Stimulated activated CD4-positive, alpha-beta T cell treated with anti-CD3 and anti-CD28 coated beads, Interleukin-15, amount 100 ng/mL, for 48 hours (primary cell): ENCODE results near the gene GRSF1.
A peak's percentile ranks its signal among the peaks of the same experiment; 100 is the strongest.
"Not testable (repeated sequence)": the region's sequence is repeated elsewhere in the genome, so short reads cannot be mapped to it uniquely, and the experiment has no call there.

ENCODE experiments used
- DNase-seq, 2 donors: peaks; one replicate each; pipeline ENCODE4 v3.0.0-alpha.2; 2020; ENCODE audit warnings: low read depth in 2 of 2

Gene GRSF1

DNA sequence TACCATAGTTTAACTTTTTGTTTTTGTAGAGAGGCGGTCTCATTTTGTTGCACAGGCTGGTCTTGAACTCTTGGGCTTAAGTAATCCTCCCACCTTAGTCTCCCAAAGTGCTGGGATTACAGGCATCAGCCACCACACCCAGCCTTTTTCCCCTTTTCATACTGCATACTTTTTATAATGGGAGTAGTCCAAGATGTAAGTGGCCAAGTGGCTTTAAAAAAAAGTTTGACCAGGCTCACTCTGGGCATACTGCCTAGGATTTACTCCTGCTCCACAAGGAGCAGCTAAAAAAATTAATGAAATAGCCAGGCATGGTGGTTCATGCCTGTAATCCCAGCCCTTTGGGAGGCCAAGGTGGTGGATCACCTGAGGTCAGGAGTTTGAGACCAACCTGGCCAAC, 6.0 kb downstream of the GRSF1 start:
- DNase-seq, result no peak

DNA sequence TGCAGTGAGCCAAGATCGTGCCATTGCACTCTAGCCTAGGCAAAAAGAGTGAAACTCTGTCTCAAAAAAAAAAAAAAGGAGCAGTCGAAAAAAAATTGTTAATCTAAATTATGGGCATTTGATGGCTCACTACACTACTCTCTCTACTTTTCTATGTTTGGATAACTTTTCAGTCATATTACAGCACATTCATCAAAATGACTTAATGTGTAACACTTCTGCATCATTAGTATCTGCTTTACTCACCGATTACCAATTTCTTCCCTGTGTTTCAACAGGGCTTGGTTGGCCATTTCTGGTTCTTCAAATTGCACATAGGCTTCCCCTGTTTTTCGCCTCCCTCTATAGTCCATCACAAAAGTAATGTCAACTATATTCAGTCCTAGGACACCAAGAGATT, 8.4 kb downstream of the GRSF1 start:
- DNase-seq, result no peak

DNA sequence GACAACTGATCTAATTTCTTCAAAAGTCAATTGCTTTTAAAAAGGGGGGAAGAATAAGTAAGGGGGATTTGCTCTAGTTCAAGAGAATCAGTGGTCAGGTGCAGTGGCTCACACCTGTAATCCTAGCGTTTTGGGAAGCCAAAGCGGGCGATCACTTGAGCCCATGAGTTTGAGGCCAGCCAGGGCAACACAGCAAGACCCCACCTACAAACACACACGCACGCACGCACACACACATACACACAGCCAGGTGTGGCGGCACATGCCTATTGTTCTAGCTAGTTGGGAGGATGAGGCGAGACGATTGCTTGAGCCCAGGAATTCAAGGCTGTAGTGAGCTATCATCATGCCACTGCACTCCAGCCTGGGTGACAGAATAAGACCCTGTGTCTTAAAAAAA, 9.6 kb downstream of the GRSF1 start:
- no peak for DNase-seq

DNA sequence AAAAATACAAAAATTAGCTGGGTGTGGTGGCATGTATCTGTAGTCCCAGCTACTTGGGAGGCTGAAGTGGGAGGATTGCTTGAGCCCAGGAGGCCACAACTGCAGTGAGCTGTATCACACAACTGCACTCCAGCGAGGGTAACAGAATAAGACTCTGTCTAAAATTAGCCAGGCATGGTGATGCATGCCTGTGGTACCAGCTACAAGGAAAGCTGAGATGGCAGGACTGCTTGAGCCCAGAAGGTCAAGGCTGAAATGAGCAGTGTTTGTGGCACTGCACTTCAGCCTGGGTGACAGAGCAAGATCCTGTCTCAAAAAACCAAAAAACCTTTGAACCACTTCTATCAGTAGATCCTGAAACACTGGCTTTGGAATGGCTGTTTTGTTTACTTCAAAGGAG, 10.2 kb downstream of the GRSF1 start:
- no peak for DNase-seq

DNA sequence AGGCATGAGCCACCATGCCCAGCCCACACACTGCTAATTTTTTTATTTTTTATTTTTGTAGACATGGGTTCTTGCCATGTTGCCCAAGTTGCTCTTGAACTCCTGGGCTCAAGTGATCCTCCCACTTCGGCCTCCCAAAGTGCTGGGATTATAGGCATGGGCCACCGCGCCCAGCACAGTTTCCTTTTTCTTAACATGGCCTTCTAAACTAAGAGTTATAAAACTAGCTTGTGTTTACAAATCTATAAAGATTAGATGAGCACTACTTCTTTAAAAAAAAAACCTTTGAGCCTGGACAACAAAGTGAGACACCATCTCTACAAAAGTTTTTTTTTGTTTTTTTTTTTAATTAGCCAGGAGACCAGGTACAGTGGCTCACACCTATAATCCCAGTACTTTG, 10.7 kb downstream of the GRSF1 start:
- no peak for DNase-seq

DNA sequence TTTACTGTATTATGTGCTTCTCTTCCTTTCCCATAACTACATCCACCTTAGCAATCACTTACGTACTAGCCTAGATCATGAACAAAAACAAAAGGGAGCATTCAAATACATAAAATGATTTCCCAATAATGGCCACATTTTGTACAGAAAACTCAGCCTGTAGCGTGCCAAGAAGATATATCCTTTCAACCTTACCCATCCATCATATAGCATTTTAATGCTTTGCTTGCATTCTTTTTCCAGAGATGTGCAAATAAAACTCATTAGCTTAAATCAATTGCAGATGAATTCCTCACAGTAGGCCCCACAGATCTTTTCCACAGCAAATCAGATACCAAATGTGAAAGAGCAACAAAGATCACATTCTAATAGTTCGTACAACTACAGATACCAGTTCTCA, 20.8 kb downstream of the GRSF1 start:
- DNase-seq, result no peak

DNA sequence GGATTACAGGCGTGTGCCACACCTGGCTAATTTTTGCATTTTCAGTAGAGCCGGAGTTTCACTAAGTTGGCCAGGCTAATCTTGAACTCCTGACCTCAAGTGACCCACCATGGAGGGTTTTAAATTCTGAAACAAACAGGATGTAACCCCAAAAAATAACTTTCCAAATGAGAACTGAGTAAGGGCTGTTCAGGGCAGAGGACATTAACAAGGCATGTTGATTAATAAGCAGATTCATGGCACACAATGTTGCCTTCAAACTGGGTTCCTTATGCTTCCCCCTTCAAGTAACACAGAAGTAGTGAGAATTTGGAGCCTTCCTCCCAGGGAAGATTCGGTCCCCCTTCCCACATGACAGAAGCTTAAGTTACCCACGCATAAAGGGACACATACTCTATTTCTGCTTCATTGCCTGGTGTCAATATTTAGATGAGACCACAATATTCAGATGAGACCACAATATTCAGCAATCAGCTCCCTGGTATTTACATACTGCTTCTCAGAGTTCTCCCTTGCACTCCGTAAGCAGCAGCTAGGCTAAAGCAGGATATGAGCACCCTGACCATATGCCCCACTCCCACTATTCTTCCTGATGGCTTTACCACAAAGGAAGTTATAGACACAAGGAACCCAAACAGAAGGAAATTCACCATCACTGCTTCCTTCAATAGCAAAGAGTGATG, 21.4 kb downstream of the GRSF1 start:
- DNase-seq, result no peak

DNA sequence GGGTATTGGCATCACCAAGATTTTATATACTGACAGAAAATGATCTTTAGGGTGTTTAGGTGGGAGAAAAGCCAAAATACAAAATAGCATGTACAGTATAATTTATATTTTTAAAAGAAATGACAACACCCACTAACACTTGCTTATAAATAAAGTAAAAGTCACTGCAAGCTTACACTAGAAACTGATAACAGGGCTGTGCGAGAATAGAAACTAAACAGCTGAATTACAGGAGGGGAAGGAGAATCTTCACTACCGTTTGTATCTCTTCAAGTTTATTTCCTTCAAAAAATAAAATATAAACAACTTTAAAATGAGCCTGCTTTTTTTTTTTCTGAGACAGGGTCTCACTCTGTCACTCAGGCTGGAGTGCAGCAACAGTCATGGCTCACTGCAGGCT, 22.8 kb downstream of the GRSF1 start:
- no peak for DNase-seq

DNA sequence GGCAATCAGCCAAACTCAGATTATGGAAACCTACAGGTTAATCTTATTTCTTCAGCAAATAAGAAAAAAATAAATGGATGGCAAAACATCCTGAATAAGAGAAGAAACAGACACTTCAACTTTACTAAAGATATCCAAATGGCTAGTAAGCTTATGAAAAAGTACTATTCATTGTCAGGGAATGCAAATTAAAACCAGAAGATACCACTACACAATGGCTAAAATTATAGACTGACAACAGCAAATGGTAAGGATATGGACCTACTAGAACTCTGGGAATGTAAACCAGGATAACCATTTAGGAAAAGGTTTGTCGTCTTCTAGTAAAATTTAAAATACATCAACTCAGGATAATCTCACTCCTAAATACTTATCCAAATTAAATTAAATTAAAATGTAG, 24.3 kb downstream of the GRSF1 start:
- no peak for DNase-seq

DNA sequence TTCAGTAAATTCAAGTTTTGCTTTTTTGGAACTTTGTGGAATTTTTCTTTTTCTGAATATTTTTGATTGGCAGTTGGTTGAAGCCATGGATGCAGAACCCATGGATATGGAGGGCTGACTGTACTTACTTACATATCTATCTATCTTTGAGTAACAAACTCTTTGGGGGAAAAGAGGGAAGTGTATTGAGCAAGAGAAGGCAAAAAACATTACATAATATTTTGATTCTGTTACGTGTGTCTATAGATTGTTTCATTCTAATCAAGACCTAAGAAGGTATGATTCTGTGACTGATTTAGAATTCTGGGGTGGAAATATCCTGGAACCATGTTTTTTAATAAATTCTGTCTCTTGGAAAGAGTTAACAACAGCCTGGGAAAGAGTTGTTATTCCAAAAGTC, 31.5 kb downstream of the GRSF1 start:
- no peak for DNase-seq

DNA sequence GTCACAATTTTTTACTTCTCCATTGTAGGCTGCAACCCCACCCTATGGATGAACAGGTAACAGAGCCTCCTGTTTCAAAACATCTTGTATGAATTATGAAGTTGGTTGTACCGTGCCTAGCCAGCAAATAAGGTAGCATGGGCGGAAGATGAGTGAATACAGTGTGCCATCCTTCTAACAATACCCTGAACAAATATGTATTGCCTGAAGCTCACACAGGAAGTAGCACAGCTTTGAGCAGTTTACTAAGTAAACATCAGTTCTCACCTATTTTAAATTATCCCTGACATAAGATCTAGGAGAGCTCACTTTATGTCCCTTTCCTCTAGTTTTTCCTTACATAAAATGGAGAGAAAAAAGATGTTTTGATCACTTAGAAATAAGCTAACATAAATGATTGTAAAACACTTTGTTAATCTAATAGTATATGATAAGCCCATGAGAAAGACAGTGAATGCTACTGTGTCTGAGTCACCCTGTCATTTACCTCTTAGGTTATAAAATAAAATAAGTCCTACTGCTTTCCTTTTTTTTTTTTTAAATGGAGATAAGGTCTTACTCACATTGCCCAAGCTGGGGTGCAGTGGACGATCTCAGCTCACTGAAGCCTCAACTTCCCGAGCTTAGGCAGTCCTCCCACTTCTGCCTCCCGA, 36.6 kb downstream of the GRSF1 start:
- DNase-seq, result no peak

DNA sequence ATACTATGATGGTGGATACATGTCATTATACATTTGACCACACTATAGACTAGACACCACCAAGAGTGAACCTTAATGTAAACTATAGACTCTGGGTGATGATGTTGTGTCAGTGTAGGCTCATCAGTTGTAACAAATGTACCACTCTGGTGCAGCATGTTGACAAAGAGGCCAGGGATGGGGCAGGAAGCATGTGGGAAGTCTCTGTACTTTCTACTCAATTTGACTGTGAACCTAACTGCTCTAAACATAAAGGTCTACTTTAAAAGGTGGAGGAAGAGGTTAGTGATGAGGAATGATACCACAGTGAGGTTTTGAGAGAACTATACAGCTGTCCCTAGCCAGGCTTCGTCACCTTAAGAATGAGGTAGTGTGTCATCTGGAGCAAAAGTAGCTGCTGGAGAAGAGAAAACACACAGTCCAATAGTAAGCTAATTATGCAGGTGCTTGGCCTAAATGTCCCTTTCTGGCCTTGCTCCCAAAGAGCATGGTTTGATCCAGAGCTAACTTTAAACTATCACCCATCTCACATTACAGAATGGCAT, 38.4 kb downstream of the GRSF1 start:
- DNase-seq, result peak in 1 of 2 donors; percentile 4

DNA sequence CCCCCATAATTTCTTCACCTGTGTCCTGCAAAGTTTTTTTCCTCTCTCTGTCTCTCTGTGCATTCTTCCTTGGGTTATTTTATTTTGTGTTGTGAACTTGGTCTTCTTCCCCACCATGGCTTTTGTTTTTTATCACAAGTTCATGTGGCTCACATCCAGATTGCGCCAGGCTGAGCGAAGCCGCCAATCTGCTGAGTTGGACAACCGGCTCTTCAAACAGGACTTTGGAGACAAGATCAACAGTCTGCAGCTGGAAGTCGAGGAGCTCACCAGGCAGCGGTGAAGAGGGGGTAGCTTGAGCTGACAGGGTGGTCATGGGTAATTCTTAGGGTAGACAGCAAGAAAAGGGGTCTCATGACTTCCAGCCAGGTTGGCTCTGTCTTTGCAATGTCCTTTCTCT, 46.1 kb downstream of the GRSF1 start:
- no peak for DNase-seq

DNA sequence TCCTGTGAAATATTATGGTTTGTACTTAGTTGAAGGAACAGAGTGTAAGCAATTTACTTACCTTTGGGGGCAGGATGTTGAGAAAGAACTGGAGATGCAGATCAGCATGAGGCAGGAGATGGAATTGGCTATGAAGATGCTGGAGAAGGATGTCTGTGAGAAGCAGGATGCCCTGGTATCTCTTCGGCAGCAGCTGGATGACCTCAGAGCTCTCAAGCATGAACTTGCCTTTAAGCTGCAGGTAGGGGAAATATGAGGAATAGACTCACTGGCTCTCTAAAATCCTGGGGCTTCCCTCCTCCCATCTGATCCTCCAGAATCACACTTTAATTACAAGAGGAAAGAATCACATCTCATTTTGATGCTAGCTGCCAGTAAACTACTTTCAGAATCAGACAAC, 51.0 kb downstream of the GRSF1 start:
- no peak for DNase-seq

DNA sequence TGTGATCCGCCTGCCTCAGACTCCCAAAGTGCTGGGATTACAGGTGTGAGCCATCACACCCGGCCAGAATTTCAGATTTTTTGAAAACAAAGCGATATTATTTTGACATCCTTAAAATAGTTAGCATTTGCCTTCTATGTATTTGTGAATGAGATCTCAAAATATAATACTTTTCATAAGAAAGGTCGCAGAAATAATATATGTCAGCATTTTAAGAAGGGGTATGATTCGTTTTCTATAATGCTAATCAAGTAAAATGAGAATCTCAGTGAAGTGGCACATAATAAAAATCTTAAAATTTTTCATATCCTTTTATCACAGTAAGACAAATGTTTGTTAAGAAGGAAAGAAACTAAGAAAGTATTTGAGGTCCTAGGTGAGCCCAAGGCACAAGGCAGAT, 52.2 kb downstream of the GRSF1 start:
- no peak for DNase-seq

DNA sequence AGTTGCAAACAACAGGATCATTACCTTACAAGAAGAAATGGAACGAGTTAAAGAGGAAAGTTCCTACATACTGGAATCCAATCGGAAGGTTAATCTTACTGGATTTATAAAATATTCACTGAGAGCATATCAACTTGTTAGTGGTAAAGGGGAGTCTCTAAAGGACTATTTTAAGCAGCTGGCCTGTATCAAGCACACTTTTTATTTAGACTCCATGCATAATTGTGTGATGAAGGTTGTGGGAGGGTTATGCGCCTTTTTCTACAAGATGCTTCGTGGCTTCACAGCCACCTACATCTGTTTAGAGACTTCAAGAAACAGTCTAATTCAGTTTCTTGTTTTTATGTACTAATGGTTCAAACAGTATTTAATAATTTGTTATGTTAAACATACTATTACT, 56.6 kb downstream of the GRSF1 start:
- DNase-seq, result no peak

DNA sequence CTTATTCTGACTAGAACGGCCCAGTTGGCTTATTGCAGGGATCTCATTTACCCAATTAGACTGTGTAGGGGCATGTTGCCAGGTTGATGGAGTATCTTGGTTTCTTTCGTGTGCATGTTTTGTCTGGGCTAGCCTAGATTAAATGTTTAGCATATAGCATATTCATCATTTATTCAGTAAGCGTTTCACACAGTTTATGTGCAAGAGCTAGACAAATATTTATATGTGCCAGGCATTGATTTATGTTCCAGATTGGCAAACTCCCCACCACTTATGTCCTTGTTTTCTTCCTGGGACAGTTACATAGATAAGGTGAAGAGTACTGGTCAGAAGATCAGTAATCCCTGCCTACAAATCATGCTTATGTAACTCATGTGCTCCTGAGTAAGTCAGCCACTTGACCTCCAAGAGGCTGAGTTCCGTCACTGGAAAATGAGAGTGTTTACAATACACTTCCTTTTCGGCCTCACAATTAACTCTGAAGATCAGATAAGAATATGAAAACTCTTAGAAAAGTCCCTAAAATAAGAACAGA, 60.7 kb downstream of the GRSF1 start:
- no peak for DNase-seq

DNA sequence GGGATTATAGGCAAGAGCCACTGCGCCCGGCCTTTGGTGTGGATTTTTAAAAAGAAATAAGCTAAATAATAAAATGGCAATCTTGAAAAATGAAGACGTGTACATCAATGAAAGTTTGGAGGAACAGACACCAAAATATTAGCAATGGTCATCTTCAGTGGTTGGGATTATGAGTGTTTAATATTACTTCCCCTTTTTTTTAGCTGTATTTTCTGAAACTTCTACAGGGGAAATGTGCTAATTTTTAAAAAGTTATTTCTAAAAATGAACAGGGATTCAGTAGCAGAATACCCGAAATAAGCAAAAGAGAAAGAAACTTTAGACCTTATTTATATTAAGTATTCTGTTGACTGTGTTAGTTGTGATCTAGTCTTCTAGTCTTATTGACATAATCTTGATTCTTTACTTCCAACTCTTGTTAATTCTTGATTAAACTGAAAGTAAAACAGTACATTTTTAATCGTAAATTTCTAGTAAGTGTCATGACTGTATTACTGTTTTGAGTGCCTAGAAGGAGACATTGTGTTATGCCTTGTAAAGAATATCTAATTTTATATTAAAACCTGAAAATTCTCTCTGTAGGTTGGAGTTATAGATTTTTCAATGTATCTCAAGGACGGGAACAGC, 66.6 kb downstream of the GRSF1 start:
- DNase-seq, result no peak

DNA sequence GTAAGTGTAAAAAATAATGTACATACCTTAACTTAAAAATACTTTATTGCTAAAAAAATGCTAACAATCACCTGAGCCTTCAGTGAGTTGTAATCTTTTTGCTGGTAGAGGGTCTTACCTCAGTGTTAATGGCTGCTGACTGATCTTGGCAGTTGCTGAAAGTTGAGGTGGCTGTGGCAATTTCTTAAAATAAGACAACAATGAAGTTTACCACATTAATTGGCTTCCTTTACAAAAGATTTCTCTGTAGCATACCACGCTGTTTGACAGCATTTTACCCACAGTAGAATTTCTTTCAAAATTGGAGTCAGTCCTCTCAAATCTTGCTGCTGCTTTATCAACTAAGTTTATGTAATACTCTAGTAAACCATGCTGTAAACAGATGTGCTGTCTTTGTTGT, 70.3 kb downstream of the GRSF1 start:
- DNase-seq, result not testable (repeated sequence)

DNA sequence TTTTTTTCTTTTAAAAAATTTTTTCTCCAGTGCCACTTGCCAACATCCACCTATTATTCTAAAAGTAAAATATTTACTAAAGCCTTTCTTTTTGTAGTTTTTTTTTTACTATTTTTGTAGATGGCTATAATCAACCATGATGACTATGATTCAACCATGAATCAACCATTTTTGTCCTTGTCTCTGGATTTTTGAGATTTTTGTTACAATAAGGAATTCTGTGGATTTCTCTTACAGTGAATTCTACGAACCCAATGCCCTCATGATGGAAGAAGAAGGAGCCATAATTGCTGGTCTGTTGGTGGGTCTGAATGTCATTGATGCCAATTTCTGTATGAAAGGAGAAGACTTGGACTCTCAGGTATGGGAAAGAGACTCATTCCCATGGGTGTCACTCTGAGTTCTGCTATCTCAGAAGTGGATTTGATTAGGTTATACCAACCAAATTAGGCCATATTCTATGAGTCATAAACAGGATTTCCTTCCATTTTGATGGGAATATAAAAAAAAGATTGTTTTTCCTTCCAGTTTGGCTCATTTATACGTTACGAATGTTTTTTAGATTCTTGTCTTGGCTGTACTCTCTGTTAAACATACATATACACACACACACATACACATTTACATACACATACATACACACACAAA, 71.3 kb downstream of the GRSF1 start:
- DNase-seq, result no peak
